Measurements from ENCODE around the gene CGNL1. TPM values are rescaled to one million over a fixed set of nuclear protein-coding genes. Genes with fewer than 3 reads are reported as not detected.

Gene CGNL1
- total and polyA plus RNA-seq, 7 donors = 0.69 to 7.2 (median 2.4) TPM

DNA sequence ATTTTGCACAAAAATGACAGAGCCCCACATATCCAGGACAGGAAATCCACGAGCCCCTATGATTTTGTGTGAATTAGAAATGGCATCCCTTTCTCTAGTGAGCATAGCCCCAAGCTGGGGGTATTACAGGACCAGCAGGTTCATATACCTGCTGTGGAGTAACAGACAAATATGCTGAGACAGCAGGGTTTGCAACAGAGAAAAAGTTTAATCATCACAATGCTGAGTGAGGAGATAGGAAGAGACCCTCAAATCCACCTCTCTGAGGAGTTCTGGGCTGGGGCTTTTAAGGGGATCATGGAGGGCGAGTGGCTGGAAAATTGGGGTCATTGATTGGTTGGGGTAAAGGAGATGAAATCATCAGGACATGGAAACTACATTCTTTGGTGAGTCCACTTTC is 207.0 kb downstream of the CGNL1 start:
- DNase-seq = no peak
- Histone ChIP-seq H3K9me3 (peaks cover 0 to 6% (median 4%) of the 10 kb centered on the region in 4 donors), H3K4me1 (peaks cover 0 to 7% (median 3%) of the 10 kb centered on the region in 4 donors), H3K36me3 (no peaks in the 10 kb centered on the region), H3K4me3 (no peak overlapping the region), H3K27ac (no peak overlapping the region), H3K27me3 (no peaks in the 10 kb centered on the region)
- intact Hi-C loops (cut with DNase I) = no loop called here
- 86 to 91% methylated on average over 2 of the region's 2 CpGs for WGBS, 2 donors
- TF ChIP-seq POLR2A (IDR thresholded peaks at IDR 0.05) (no peak), POLR2AphosphoS5 (IDR thresholded peaks at IDR 0.05) (no peak), EP300 (IDR thresholded peaks at IDR 0.05) (no peak)
- TF ChIP-seq, protein P1, sequence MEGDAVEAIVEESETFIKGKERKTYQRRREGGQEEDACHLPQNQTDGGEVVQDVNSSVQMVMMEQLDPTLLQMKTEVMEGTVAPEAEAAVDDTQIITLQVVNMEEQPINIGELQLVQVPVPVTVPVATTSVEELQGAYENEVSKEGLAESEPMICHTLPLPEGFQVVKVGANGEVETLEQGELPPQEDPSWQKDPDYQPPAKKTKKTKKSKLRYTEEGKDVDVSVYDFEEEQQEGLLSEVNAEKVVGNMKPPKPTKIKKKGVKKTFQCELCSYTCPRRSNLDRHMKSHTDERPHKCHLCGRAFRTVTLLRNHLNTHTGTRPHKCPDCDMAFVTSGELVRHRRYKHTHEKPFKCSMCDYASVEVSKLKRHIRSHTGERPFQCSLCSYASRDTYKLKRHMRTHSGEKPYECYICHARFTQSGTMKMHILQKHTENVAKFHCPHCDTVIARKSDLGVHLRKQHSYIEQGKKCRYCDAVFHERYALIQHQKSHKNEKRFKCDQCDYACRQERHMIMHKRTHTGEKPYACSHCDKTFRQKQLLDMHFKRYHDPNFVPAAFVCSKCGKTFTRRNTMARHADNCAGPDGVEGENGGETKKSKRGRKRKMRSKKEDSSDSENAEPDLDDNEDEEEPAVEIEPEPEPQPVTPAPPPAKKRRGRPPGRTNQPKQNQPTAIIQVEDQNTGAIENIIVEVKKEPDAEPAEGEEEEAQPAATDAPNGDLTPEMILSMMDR (IDR thresholded peaks at IDR 0.05) = no peak

DNA sequence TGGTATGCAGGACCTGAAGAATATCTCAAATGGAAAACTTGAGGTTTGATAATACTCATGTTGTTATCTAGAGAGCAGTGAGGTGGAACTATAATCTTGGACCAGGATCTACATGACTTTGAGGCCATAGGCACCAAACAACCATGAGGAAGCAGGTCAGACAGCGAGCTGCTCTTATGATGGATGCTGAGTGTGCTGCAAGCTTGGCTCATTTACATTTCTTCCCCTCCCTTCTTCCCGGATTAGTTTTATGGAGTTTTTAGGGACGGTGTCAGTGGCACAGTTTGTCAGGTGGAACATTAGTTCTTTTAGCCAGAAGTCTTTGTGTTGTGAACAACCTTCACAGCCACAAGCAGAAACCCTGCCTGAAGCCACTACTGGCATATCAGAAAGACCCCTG is 207.4 kb downstream of the CGNL1 start:
- no peak for DNase-seq
- no peak overlapping the region for H3K4me3 ChIP-seq
- H3K9me3 ChIP-seq = peaks cover 0 to 6% (median 4%) of the 10 kb centered on the region in 4 donors
- no peaks in the 10 kb centered on the region for H3K27me3 ChIP-seq
- no peak overlapping the region for H3K27ac ChIP-seq
- peaks cover 0 to 3% (median 2%) of the 10 kb centered on the region in 4 donors for H3K4me1 ChIP-seq
- no peaks in the 10 kb centered on the region for H3K36me3 ChIP-seq
- intact Hi-C loops (cut with DNase I) = no loop called here
- TF ChIP-seq POLR2AphosphoS5 (IDR thresholded peaks at IDR 0.05) (no peak), EP300 (IDR thresholded peaks at IDR 0.05) (no peak), POLR2A (IDR thresholded peaks at IDR 0.05) (no peak)
- TF ChIP-seq, protein P1 (IDR thresholded peaks at IDR 0.05) = no peak
- 84 to 96% methylated on average over 3 of the region's 3 CpGs for WGBS, 2 donors

- Histone ChIP-seq H3K27me3 (no peaks in the 10 kb centered on the region), H3K27ac (no peak overlapping the region), H3K9me3 (peaks cover 0 to 6% (median 4%) of the 10 kb centered on the region in 4 donors), H3K4me3 (no peak overlapping the region), H3K36me3 (no peaks in the 10 kb centered on the region), H3K4me1 (peaks cover 0 to 11% (median 9%) of the 10 kb centered on the region in 4 donors)
- intact Hi-C loops (cut with DNase I) = no loop called here
- no peak for DNase-seq
- WGBS, 2 donors = 55 to 60% methylated on average over 6 of the region's 6 CpGs
- TF ChIP-seq EP300 (IDR thresholded peaks at IDR 0.05) = no peak
These were observed 210.5 kb downstream of the CGNL1 start for GRCh38 chr15:57586661-57587424.

GRCh38 chr15:57589281-57589680 is 213.0 kb downstream of the CGNL1 start:
- TF ChIP-seq POLR2A (IDR thresholded peaks at IDR 0.05) (no peak), POLR2AphosphoS5 (IDR thresholded peaks at IDR 0.05) (no peak), EP300 (IDR thresholded peaks at IDR 0.05) (no peak)
- TF ChIP-seq, protein P1 (IDR thresholded peaks at IDR 0.05) = no peak
- Histone ChIP-seq H3K27ac (peak overlapping the region in 2 of 4 donors; percentile 9 to 15), H3K36me3 (no peaks in the 10 kb centered on the region), H3K4me3 (no peak overlapping the region), H3K4me1 (peaks cover 0 to 22% (median 12%) of the 10 kb centered on the region in 4 donors), H3K27me3 (no peaks in the 10 kb centered on the region), H3K9me3 (no peaks in the 10 kb centered on the region)
- no peak for DNase-seq
- intact Hi-C loops (cut with DNase I) = no loop called here
- 86% methylated on average over 1 of the region's 1 CpG for WGBS, 2 donors

DNA sequence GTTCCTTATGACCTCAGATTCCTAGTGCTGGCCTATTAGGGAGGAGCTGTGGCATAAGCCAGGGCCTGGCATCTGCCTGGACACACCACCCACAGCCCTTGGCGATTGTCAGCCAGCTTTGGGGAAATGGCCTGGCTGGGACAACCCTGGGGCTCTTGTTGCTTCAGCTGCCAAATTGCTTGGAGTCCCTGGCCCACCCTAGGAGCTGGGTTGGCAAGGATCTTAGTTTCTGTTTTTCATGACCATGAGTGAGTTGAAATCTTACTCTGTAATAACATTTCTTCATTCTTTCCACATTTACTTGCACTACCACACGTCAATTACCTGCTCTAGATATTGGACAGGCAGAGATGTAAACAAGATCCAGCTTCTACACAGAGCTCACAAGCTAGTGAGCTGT is 213.4 kb downstream of the CGNL1 start:
- Histone ChIP-seq H3K4me1 (peaks cover 0 to 26% (median 17%) of the 10 kb centered on the region in 4 donors), H3K36me3 (no peaks in the 10 kb centered on the region), H3K27ac (peak overlapping the region in 2 of 4 donors; percentile 9 to 15), H3K4me3 (no peak overlapping the region), H3K9me3 (no peaks in the 10 kb centered on the region), H3K27me3 (no peaks in the 10 kb centered on the region)
- WGBS, 2 donors = 76 to 77% methylated on average over 2 of the region's 2 CpGs
- intact Hi-C loops (cut with DNase I) = no loop called here
- no peak for DNase-seq
- TF ChIP-seq POLR2A (IDR thresholded peaks at IDR 0.05) (no peak), EP300 (IDR thresholded peaks at IDR 0.05) (no peak)
